G401 (cell line): ENCODE measurements around the gene PRADC1. TPM values are rescaled to one million over a fixed set of nuclear protein-coding genes. Genes with fewer than 3 reads are reported as not detected.

ENCODE experiments used
- DNase-seq: peaks from one replicate; pipeline ENCODE4 v3.0.0-alpha.2; 2015; ENCODE audit warnings: low spot score
- in situ Hi-C: cut with HindIII; loops from 2 replicates; pipeline ENCODE4 v1.10.0; 2016; ENCODE audit warnings: low sequenced_read_pairs, mixed read lengths
- total RNA-seq: library from RNA; depleted of rRNA; stranded (reverse); fragments of >200 nt; shearing (Covaris generic); gene quantifications from 2 replicates; pipeline ENCODE4 v1.2.3, GENCODE V29; 2014

PRADC1 gene
- total RNA-seq, 1 experiment from 2014 or later: 21.9 TPM

DNA sequence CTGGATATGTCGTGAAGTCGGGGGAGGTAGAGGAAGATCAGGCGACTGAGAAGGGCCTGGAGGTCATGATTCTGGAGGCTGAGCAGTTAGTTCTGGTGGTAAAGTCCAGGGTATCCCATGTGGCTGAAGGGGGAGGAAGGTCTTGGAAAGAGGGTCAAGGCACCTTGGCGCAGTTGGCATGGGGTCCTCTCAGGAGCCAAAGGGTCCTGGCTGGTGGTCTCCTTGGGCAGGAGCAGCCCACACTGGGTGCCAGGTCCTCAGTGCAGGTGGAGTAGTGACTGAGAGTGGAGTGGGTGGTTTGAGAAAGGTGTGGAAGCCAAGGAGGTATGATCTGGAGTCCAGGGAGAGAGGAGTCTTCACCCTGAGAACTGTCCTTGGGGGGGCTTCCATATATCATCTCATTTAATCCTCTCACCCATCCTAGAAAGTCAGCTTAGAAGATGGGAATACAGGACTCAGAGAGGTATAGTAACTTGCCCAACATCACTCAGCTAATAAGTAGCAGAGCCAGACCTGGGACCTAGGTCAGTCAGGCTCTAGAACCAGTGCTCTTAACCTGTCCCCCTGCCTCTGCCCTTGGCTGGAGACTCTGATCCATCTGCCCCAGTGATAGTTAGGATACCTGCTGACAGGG is 26.8 kb upstream of the PRADC1 start:
- in situ Hi-C loops: no loop called here
- no peak for DNase-seq

DNA sequence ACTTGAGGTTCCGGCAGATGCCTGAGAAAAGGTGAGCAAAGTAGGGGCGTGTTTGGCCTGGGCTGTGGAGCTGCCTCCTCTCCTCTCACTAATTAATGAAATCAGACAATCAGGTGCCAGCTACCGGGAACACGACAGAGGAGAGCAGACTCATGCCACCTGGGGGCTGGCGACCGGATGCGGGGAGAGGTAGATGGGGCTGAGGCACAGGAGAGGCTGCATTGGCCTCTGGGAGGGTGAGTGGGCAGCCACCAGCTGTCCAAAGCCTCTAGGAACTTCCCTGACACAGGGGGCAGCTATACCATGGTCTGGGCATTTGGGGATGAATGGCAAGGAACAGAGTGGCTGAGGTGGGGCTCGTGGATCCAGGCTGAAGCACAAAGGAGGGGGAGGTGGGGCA is 26.2 kb upstream of the PRADC1 start:
- in situ Hi-C loops: no loop called here

DNA sequence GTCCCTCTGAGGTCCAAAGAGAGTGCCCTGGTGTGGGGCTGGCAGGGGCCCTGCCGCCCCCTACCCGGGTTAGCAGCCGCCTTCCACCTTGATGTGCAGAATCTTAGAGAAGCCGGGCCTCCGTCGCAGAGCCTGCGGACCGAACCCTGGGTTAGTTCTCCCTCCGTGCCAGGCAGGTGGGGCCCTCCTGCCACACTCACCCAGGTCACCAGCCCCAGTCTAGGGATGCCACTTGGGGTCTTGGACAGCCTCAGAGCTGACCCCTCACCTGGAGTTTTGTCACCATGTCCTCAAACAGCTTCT is 25.8 kb upstream of the PRADC1 start:
- no peak for DNase-seq
- in situ Hi-C loops: no loop called here

More for the DNA sequence above, 26.2 kb upstream of the PRADC1 start:
- no peak for DNase-seq

DNA sequence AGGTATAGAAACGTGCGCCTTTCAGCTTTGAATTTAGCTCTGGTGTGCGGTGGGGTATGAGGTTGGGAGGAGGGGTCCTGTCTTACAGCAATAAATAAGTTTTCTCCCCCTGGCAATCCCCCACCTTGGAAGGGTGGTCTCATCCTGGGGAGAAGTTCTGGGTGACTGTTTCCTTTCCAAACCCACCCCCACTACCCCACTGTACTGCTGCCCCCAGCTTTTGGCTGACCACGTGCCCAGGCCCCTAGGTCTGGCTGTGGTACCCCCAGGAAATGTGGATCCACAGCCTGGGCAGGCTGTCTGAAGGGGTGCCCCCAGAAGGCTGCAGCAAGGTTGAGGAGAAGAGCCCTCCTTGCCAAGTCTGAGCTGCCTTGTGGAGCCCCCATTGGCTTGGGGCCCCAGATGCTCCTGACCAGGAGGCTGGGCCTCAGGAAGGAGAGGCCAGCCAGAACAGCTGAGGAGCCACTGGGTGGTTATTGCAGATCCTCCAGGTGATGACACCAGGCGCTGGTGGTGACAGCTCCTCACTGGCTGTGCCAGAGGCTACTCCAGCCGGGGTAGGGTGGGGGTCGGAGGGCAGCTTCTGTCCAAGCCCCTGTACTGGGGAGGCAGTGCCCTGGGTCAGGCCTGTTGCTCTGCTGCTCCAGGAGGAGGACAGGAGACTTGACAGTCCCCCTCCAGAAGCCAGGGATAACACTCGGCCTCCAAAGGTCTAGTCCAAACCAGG is 25.3 kb upstream of the PRADC1 start:
- in situ Hi-C loops: no loop called here
- no peak for DNase-seq

DNA sequence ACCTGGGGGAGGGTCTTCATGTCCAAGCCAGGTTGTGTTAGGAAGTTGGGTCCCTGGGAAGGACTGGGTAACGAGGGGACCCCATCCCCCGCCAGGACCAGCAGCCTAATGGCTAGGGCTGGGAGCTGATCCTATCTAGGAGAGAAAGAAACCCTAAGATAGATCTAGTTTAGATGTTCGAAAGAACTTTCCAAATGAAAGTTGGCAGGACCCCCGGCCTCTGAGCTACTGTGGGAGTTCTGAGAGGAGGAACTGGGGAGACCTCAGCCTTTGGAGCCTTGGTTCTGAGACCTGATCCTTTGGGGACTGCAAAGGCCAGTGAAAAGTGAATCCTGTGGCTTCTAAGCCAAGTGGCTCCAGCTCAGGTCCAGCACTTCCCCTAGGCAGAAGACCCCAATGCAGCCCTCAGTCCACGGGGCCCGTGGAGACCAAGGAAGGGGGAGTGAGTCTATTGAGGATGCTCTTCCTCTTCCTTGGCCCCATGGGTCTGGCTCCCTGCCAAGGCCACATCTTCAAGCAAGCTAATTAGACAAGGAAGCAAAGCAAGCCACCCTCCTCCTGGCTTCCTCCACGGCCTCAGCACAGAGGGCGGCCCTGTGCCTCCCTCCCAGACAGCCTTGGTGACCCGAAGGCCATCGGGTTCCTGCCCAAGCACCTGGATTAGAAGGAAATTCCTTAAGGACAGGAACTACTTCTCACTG is 24.5 kb upstream of the PRADC1 start:
- in situ Hi-C loops: no loop called here
- no peak for DNase-seq

DNA sequence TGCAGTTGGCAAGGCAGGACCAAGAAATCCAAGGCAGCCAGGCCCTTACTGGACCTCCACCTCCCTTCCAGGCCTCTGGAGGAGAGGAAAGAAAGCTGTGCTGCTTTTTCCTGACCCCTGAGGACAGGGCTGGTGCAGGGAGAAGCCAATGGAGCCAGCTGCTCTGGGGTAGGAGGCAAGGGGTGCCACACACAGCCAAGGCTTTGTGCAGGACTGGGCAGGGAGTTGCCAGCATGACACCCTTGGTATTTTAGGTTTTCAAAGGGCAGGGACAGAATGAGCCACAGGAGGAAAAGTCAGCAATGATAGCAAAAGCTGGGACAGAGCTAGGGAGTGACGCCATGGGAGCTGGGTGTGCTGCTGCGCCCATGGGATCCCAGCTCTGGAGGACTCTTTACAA is 24.0 kb upstream of the PRADC1 start:
- in situ Hi-C loops: no loop called here

DNA sequence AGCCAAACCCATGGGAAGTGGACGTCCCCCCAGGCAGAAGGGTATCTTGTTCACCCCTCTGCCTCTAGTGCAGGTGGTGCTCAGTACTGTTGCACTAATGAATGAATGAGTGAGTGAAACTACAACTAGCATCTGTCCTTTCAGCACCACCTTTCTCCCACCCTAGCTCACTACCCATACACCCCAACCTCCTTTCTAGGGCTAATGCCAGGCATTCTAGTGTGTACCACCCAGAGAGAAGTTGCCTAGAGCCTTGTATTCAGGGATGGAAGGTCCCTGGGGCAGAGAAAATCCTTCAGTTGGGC is 23.5 kb upstream of the PRADC1 start:
- in situ Hi-C loops: no loop called here
- no peak for DNase-seq

More for the DNA sequence above, 24.0 kb upstream of the PRADC1 start:
- DNase-seq: no peak

DNA sequence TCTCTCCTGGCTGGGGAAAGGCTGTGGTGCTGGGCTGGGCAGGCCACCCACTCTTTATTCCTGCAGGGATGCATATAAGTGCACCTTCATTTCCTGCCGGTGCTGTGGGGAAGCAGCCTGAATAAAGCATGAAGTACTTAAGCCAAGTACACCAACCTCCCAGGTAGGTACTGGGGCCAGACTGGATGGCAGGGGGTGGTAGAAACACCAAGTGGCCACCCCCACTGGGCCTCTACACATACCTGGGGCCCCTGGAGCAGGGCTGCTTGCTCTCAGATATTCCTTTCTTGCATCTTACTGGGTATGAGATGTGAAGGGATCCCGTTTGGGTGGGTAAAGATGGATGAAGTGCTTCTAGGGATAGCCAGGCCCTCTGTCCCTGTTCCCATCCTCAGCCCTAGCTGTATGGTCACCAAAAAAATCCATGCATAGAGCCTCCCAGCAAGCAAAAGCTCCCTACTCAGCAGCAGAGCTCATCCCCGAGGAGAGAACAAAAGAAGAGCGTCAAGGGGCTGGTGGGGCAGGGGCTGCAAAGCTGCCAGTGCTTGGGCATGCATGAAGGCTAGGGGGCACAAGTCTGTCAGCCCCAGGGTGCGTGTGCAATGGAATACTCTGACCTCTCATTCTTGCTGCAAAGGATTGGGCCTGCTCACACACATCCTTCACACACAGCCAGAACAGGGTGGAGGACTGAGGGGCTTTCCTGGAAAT is 23.0 kb upstream of the PRADC1 start:
- in situ Hi-C loops: no loop called here
- no peak for DNase-seq

DNA sequence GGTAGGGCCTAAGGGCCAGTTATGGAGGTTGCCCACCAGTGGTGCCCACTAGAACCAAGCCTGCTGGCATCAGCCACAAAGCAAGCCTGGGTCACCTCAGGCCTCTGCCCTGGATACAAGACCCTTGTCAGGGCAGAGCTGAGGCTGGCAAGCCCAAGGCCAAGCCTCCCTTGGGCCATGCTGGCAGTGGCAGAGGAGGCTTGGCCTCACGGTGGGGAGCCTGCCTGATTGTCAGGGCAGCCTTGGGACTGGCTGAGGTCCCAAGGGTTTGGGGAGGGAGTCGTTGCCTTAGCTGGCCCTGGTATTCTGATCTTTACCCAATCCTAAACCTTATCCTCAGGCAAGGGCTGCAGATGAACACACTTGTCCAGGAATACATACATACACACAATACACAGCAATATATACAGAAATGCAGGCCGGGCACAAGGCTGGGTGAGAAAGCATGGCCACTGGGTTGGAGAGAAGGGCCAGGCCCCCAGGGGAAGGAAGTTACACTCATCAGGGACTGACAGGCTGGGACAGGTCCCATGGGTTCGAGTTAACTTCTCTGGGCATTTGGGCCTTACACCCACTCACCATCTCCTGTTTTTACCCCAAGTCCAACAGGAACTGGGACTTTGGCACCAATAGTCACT is 22.1 kb upstream of the PRADC1 start:
- in situ Hi-C loops: no loop called here
- no peak for DNase-seq

DNA sequence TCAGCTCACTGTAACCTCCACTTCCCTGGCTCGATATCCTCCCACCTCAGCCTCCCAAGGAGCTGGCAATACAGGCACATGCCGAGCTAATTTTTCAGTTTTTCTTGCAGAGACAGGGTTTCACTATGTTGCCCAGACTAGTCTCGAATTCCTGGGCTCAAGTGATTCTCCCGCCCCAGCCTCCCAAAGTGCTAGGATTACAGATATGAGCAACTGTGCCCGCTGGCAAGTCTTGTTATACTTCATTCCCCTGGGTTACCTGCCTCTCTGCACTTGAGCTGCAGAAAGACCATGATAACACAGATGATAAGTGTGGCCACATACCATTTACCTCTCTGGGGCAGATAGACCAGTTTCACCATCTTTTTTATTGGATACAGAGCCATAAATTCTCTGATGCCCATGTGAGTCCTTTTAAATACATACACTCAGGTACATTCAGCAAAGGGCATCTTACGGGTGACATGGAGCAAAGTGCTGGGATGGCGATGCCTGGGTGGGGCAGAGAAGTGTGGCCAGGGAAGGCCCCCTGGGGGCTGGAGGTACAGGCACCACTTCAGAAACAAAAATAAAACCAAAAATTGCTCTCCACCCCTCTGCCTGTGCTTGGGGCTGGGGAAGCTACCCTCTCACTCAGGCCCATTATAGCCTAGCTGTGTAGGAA is 21.4 kb upstream of the PRADC1 start:
- in situ Hi-C loops: no loop called here
- DNase-seq: no peak

DNA sequence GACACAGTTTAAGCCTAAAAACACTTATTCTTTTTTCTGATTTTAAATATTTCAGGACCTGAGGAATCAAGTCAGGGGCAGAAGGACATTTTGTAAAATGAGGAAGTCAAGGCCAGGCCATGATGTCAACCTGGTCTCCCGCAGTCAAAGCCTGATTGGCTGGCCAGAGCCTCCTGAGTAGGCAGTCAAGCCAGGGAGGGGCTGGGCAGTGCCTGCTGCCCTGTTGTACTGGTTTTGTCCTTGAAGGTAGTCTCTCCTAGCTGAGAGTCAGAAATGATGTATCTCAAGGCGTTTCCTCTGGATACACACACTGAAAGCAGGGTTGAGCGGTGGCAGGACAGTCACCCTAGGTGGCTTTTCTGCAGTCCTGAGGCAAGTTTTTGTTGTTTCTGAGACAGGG is 20.9 kb upstream of the PRADC1 start:
- in situ Hi-C loops: no loop called here
- no peak for DNase-seq

DNA sequence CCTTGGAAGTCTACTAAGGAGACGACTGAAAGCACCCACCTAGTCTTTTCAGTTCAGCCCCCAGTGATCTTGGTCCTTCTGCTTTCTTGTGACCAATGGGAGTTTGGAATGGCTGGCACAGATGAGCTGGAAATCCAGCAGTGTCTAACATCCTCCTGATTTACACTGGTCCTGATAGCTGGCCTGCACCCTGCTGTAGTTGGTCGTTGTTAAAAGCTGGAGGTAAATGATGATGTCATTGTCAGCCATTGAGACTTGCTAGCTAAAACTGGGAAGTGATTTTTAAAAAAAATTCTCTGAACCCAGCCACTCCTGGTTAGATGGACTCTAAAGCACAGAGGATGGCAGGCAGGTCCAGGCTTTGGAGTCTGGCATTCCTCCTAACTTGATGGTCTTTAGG is 20.4 kb upstream of the PRADC1 start:
- DNase-seq: no peak

DNA sequence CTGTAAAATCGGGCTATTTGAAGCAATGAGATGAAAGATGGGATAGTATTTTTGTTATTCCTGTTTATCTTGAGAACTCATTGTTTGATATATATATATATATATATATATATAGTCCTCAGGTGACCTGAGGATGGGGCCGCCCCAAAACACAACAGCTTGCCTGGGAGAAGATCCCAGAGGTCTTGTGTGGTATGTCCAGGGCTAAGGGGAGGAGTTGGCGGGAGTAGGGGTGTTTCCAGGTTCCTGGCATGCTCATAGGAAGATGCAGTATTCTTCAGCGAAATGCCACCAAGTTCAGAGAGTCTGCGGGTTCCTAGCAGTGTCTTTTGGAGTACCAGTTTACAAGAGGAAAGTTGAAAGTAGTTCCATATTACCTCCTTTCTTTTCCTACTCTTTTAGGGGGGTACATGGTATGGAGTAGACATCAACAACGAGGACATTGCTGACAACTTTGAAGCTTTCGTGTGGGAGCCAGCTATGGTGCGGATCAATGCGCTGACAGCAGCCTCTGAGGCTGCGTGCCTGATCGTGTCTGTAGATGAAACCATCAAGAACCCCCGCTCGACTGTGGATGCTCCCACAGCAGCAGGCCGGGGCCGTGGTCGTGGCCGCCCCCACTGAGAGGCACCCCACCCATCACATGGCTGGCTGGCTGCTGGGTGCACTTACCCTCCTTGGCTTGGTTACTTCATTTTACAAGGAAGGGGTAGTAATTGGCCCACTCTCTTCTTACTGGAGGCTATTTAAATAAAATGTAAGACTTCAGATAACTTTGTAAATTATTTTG is 19.4 kb upstream of the PRADC1 start:
- DNase-seq: no peak
- in situ Hi-C loops: no loop called here

More for the DNA sequence above, 20.4 kb upstream of the PRADC1 start:
- in situ Hi-C loops: no loop called here

DNA sequence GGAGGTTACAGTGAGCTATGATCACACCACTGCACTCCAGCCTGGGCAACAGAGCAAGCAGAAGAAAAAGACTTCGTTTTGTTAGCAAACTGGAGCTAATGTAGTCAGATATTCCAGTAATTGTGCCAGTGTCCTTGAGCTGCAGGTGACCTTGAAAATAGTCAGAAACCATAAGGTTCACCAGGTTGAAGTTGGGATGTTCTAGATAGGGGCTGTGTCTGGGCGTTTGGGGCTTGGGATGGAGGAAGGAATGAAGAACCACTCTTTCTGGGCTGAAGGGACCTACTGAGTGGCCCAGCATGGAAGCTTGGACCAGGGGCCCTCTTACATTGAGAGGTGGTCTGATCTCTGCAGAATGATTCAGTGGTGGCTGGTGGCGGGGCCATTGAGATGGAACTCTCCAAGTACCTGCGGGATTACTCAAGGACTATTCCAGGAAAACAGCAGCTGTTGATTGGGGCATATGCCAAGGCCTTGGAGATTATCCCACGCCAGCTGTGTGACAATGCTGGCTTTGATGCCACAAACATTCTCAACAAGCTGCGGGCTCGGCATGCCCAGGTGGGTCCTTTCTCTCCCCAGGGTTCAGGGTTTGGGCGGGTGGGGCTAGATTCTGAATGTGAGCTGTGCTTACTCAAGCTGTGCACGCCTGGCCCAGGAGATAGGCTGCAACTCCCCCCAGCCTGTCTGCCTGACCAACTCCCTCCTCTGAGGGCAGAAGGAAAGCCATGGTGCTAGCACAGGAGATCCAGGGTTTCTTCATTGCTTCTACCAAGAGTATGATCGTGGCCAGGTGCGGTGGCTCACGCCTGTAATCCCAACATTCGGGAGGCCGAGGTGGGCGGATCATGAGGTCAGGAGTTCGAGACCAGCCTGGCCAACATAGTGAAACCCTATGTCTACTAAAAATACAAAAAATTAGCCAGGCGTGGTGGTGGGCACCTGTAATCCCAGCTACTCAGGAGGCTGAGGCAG is 18.1 kb upstream of the PRADC1 start:
- no peak for DNase-seq
- in situ Hi-C loops: no loop called here

DNA sequence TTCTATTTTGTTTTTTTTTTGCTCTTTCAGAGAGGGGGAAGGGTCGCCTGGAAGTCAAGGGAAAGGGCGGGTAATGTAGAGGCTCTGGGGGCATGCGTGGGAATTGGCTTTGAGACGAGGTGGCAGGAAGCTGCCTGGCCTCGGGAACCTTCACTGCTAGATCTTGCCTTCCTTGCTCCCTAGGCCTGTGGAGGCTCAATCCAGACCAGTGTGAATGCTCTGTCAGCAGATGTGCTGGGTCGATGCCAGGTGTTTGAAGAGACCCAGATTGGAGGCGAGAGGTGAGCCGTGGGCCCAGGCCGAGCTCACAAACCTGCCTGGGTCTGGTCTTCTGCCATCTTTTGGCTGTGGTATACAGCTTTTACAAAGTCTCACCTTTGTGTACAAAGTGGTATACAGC is 16.6 kb upstream of the PRADC1 start:
- in situ Hi-C loops: no loop called here

DNA sequence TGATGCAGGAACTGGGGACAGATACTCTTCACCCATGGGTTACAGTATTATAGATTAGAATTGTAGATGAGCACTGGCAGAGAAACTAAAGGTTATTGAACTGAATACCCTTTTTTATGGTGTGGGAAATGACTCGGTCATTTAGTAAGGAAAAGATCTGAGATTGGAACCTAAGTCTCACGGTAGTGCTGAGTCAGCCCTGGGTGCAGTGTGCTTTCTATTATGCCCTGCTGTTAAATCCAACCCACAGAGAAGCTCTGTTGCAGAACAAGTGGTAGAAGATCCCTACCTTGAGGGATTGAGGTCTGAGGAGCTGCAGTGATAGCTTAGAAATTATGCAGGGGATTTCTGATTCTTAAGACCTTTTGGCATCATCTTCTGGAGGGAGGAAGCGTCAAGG is 13.8 kb upstream of the PRADC1 start:
- no peak for DNase-seq
- in situ Hi-C loops: no loop called here

More for the DNA sequence above, 16.6 kb upstream of the PRADC1 start:
- no peak for DNase-seq

DNA sequence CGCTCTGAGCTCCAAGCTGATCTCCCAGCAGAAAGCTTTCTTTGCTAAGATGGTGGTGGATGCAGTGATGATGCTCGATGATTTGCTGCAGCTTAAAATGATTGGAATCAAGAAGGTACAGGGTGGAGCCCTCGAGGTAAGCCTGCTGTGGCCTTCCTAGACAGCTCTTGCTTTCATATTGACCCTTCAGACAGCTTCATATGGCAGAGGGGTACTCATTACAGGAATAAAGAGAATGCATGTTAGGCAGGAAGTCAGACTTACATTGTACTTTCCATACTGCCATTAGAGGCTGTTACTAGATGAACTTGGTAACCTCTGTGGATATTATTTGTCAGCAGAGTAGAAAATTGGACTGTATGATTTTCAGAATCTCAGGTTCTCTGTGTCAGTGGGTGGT is 11.5 kb upstream of the PRADC1 start:
- DNase-seq: no peak
- in situ Hi-C loops: no loop called here
